ENCODE data around the gene TPRG1L. TPM values are rescaled to one million over a fixed set of nuclear protein-coding genes. Genes with fewer than 3 reads are reported as not detected.
A peak's percentile ranks its signal among the peaks of the same experiment; 100 is the strongest.

TPRG1L gene
- total RNA-seq, 3 donors from 2014 or later, result 70.4 to 96.0 (median 76.1) TPM

DNA sequence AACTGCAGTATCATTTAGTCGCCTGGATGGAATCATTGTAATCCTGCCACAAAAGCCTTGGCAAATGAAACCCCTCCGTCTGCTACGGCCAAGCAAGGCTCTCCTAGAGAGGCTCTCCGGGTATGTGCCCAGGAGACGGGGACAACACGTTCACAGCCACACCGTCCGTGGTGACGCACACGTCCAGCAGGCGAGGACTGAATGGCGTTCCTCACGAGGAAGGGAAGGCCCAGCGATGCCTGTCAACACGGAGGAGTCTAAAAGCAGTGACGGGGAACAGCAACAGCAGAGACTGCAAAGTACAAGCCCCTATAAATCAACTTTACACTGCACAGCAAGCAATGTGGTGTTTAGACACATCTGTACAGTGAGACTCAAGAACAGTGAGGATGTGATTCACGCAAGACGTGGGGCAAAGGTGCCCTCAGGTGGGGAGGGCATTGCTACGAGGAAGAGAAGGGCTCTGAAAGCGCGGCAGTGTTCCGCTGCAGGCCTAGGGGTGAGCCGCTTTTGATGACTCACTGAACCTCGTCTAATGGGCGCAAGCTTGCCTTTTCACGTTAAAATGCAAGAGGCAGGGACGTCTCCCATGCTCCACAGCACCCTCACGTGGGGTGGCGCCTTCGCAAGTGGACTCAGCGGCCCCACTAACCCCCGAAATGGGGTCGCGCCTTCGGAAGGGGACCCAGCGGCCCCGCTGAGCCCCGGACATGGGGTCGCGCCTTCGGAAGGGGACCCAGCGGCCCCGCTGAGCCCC lies 18.3 kb downstream of the TPRG1L start:
- Histone ChIP-seq H3K9me3 (no peaks in the 10 kb centered on the region), H3K4me1 (ENCODE audit: low read depth) (no peaks in the 10 kb centered on the region), H3K36me3 (ENCODE audit: low read depth) (no peaks in the 10 kb centered on the region), H3K4me3 (no peak overlapping the region)
- peak in 2 of 3 donors; percentile 21 to 31 for DNase-seq
- intact Hi-C loops (cut with DNase I, micrococcal nuclease), result no loop called here
- TF ChIP-seq, protein P1, sequence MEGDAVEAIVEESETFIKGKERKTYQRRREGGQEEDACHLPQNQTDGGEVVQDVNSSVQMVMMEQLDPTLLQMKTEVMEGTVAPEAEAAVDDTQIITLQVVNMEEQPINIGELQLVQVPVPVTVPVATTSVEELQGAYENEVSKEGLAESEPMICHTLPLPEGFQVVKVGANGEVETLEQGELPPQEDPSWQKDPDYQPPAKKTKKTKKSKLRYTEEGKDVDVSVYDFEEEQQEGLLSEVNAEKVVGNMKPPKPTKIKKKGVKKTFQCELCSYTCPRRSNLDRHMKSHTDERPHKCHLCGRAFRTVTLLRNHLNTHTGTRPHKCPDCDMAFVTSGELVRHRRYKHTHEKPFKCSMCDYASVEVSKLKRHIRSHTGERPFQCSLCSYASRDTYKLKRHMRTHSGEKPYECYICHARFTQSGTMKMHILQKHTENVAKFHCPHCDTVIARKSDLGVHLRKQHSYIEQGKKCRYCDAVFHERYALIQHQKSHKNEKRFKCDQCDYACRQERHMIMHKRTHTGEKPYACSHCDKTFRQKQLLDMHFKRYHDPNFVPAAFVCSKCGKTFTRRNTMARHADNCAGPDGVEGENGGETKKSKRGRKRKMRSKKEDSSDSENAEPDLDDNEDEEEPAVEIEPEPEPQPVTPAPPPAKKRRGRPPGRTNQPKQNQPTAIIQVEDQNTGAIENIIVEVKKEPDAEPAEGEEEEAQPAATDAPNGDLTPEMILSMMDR (IDR thresholded peaks at IDR 0.05), result no peak
- ATAC-seq, result no peak

DNA sequence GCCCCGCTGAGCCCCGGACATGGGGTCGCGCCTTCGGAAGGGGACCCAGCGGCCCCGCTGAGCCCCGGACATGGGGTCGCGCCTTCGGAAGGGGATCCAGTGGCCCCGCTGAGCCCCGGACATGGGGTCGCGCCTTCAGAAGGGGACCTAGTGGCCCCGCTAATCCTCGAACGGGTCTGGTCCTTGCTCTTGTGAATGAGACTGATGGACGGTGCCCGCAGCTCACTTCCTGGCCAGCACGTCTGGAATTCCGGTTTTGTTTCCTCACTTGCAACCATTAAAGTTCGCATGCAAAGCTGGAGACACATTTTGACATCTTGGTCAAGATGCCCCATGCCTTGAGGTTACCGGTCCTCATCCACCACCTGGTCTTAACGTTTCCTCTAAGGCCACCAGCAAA lies 19.5 kb downstream of the TPRG1L start:
- DNase-seq, result peak in 1 of 3 donors; percentile 9
- TF ChIP-seq, protein P1 (IDR thresholded peaks at IDR 0.05), result no peak
- Histone ChIP-seq H3K4me3 (no peak overlapping the region), H3K9me3 (no peaks in the 10 kb centered on the region), H3K4me1 (ENCODE audit: low read depth) (peaks cover 8% of the 10 kb centered on the region), H3K36me3 (ENCODE audit: low read depth) (no peaks in the 10 kb centered on the region)
- ATAC-seq, result no peak
- intact Hi-C loops (cut with DNase I, micrococcal nuclease), result no loop called here

DNA sequence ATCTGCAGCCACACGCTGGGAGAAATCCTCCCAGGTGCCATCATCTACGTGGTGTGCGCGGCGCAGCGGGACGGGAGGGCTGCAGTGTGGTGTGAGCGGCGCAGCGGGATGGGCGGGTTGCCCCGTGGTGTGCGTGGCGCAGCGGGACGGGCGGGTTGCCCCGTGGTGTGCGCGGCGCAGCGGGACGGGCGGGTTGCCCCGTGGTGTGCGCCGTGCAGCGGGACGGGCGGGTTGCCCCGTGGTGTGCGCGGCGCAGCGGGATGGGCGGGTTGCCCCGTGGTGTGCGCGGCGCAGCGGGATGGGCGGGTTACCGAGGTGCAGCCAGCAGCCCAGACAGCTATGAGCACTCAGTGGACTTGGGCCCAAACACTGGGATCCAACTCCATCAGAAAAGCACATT lies 20.4 kb downstream of the TPRG1L start:
- H3K4me1 ChIP-seq (ENCODE audit: low read depth), result peaks cover 10% of the 10 kb centered on the region
- no peak for ATAC-seq
- intact Hi-C loops (cut with DNase I, micrococcal nuclease), result no loop called here
- TF ChIP-seq, protein P1 (IDR thresholded peaks at IDR 0.05), result no peak
- H3K4me3 ChIP-seq, result no peak overlapping the region
- H3K9me3 ChIP-seq, result no peaks in the 10 kb centered on the region
- DNase-seq, result peak in 1 of 3 donors; percentile 17
- H3K36me3 ChIP-seq (ENCODE audit: low read depth), result no peaks in the 10 kb centered on the region

GRCh38 chr1:3645666-3646355 lies 21.0 kb downstream of the TPRG1L start:
- H3K4me1 ChIP-seq (ENCODE audit: low read depth), result peaks cover 15% of the 10 kb centered on the region
- TF ChIP-seq, protein P1 (IDR thresholded peaks at IDR 0.05), result no peak
- H3K9me3 ChIP-seq, result no peaks in the 10 kb centered on the region
- H3K4me3 ChIP-seq, result no peak overlapping the region
- no peaks in the 10 kb centered on the region for H3K36me3 ChIP-seq (ENCODE audit: low read depth)
- intact Hi-C loops (cut with DNase I, micrococcal nuclease), result no loop called here
- no peak for ATAC-seq
- DNase-seq, result peak in 1 of 3 donors; percentile 11

GRCh38 chr1:3646596-3646995 lies 21.8 kb downstream of the TPRG1L start:
- ATAC-seq (no peak), DNase-seq (peak in 1 of 3 donors; percentile 8)
- Histone ChIP-seq H3K4me1 (ENCODE audit: low read depth) (peaks cover 23% of the 10 kb centered on the region), H3K9me3 (no peaks in the 10 kb centered on the region), H3K36me3 (ENCODE audit: low read depth) (no peaks in the 10 kb centered on the region), H3K4me3 (no peak overlapping the region)
- intact Hi-C loops (cut with DNase I, micrococcal nuclease), result no loop called here
- TF ChIP-seq, protein P1 (IDR thresholded peaks at IDR 0.05), result no peak
